GM10266 (cell line): ENCODE results near the gene KLHL11.

Source experiments
- DNase-seq: peaks from one replicate; pipeline ENCODE4 v3.0.0; 2012; ENCODE audit errors: extremely low spot score
- CTCF ChIP-seq: IDR thresholded peaks from 2 replicates; pipeline ENCODE4 v1.5.1; 2012; ENCODE audit warnings: mild to moderate bottlenecking, low read depth; ENCODE audit not compliant: control insufficient read depth, insufficient read depth; ENCODE audit errors: missing control alignments

KLHL11 gene

GRCh38 chr17:41870627-41871026 is 5.4 kb upstream of the KLHL11 start:
- no peak for DNase-seq
- TF ChIP-seq CTCF, result no peak

GRCh38 chr17:41870097-41870496 is 4.9 kb upstream of the KLHL11 start:
- no peak for TF ChIP-seq CTCF
- no peak for DNase-seq

GRCh38 chr17:41869426-41869825 is 4.2 kb upstream of the KLHL11 start:
- no peak for TF ChIP-seq CTCF
- DNase-seq, result no peak

GRCh38 chr17:41868568-41868967 is 3.3 kb upstream of the KLHL11 start:
- no peak for DNase-seq
- no peak for TF ChIP-seq CTCF

- DNase-seq, result no peak
- no peak for TF ChIP-seq CTCF
These were observed 322 bp upstream of the KLHL11 start for GRCh38 chr17:41865596-41865893.

GRCh38 chr17:41864498-41864835 is 756 bp downstream of the KLHL11 start:
- TF ChIP-seq CTCF, result no peak
- DNase-seq, result no peak

- DNase-seq, result no peak
- no peak for TF ChIP-seq CTCF
These were observed 2.0 kb downstream of the KLHL11 start for GRCh38 chr17:41863074-41863848.
